Kasumi-1 (cell line): ENCODE data around the gene LGMN.
"Not testable (repeated sequence)": the region's sequence is repeated elsewhere in the genome, so short reads cannot be mapped to it uniquely, and the experiment has no call there.

ENCODE experiments used
- DNase-seq, 2 experiments: peaks; one replicate each; lab custom pipeline; 2025; lab: John Stamatoyannopoulos, UW

The LGMN gene

GRCh38 chr14:92694807-92695206 is 53.6 kb downstream of the LGMN start:
- no peak for DNase-seq

- no peak for DNase-seq
These were observed 54.2 kb downstream of the LGMN start for GRCh38 chr14:92693998-92694795.

DNA sequence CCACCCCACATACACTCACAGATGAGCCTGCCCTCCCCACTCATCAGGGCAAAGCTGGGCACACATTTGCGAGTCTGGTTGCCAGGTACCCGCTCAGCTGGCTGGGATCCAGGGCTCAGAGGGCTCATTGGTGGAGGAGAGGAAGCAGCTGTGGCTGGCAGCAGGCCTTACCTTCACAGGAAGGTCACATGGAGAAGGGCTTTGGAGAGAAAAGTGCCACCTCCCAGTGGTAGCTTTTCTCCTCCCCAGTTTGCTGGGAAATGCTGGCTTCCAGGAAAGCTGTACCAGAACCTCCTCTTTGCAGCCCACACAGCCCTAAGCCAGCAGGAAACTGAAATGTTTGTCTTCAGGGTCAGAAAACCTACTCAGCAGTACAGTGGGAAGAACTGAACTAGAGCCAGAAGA is 55.6 kb downstream of the LGMN start:
- DNase-seq: peak; percentile 62 to 70

DNA sequence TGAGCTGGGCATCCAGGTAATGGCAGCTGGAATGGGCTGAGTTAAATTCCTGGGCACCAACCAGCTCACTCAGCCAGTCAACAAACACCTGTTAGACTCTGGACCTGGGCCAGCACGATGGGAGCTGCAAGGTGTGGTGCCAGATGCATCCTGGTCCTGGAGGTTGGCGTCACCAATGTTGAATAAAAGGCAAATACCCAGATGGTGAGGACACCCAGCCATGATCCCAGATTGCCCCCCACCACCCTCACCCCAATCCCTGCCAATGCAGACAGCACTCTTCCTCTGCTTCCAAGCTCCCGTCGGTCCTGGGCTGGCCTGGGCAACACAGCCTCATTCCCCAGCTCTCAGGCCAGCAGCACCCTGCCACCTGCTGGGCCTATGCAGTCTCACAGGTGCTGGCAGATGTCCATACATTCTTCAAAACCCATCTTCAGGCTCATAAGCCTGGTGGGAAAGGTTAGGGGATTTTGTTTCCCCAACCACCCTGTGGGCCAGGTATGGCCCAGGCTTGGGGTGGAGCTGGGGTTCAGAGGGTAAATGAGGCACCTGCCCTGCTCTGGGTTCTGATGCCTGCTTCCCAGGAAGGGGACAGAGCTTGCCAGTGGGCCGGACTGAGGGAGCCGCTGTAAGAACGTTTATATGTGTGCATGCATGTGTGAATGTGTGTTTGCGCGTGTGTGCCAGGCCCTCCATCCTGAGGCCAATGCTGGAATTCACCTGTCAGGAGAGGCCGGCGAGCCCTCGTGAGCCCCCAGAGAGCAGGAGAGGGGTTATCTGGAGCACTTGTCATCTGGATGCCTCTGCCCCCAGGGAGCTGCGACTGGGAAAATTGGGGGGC is 58.0 kb downstream of the LGMN start:
- DNase-seq: peak; percentile 9 to 25

- DNase-seq: no peak
These were observed 59.7 kb downstream of the LGMN start for GRCh38 chr14:92688434-92689375.

DNA sequence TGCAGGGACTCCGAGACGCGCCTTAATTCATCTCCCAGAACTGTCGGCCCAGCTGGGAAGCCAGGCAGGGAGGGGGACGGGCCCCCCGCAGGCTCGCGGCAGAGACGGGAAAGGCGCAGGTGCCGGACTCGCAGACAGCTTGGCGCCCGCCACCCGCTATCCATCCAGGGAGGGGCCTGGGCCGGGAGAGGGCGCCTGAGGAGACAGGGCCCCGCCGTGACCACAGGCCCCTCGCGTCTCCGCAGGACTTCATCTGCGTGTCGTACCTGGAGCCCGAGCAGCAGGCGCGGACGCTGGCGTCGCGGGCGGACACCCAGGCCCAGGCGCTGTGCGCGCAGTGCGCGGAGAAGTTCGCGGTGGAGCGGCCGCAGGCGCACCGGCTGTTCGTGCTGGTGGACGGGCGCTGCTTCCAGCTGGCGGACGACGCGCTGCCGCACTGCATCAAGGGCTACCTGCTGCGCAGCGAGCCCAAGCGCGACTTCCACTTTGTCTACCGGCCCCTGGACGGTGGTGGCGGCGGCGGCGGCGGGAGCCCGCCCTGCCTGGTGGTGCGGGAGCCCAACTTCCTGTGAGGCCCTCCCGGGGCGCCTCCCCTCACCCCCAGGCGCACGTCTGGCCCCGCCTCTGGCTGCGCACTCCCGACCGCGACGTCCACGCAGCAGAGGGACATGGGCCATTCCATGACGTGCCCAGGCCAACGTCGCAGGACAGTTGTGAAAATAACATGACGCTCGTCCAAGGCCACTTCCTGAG is 60.6 kb downstream of the LGMN start:
- DNase-seq: no peak

DNA sequence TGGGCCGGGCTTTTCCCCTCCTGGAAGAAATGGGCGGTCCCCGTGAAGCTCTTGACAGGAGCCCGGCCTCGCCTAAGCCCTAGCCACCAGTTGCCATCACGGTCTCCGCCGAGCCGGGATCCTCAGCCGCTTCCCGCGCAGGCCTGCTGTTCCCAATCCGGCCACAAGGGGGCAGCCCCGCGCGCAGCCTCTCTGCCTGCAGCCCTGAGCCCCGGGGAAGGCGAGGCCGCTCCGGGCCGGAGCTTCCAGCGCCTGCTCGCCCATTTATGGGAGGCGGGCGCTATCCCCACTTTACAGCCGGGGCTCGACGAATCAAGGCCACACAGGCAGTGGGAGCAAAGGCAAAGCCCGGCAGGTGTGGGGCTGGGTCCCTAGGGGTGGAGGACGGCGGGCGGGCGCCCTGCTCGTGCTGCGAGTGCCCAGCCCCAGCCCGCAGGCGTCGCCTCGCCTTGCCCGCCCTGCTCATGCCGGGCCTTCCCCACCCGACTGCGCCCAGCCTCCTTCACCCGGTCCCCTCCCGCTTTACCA is 61.5 kb downstream of the LGMN start:
- DNase-seq: peak; percentile 53 to 59

DNA sequence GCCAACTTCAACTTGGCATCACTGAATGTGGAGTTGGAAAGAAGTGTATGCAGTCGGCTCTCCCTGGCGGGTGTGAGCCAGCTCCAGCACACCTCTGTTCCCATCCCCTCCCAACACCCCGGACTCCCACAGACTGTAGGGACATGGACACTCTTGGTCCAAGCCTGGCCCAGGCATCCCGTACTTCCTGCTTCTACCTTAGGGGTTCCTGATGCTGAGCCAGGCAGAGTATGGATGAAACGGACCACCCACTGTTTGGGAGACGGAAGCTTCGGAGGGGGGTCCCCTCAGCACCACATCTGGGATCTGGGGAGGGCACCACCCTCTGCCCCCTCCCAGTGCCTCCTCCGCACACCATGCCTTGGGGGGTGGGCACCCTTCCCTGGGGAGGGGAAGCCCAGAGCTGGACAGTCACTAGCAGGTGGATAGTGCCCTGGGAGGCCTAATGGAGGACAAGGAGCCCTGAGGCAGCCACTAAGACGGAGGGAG is 62.0 kb downstream of the LGMN start:
- no peak for DNase-seq

DNA sequence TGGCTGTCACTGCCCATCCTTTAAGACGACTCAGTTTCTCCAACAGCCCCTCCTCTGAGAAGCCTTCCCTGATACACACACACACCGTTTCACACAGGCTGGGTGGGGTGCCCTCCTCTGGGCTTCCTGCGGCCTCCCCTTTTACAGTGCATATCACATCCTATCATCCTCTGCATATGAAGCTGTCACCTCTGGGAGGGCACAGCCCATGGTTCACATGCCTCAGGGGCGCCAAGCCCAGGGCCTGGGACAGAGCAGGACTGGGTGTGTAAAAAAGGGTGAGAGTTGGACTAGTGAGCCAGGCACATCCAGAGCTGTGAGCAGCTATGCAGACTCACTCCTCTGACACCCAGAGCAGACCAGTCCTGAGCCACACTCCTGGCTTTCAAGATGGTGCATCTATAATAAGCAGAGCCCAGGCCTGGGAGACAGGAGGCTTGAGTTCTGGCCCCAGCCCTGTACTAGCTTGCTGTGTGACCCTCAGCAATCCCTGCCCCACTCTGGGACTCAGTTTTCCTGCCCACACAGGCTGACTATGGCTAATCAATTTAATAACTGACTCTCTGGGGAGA is 62.6 kb downstream of the LGMN start:
- DNase-seq: no peak

GRCh38 chr14:92684801-92685560 is 63.4 kb downstream of the LGMN start:
- no peak for DNase-seq

- DNase-seq: no peak
These were observed 65.4 kb downstream of the LGMN start for GRCh38 chr14:92683041-92683440.

DNA sequence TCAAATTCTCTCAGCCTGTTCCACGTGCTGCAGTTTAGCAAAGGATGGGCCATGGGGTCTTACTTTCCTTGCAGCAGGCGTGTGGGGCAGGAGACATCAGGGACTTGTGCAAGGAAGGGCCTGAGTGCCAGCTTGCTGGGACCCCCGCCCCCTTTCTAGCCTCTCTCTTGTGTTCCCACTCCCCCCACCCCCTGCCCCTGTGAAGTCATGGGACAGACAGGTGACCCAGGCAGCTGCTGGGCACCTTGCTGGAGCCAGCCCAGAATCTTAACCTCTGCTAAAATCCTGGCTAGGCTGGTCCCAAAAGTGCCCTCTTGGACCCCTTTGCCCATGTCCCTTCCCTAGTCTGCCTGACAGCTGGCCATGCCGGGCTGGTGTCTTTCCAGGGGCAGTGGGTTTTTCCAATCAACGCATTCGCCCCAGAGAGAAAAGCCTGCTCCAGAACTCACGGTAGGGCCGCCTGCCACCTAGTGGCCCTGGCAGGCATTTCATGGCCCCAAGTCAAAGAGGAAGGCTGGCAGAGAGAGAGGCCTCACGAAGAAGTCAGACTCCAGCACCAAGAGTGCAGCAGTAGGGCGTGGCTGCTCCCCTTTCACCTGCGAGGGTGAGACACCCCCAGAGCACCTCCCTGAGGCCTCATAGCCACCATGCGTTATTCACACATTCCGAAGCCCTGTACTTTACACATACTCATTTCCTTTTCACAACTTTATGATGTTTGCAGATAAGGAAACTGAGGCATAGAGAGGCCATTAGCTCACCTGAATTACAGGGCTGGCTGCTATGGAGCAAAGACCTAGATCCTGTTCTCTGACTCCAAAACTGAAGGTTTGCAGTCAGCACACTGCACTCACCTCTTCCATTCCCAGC is 67.4 kb downstream of the LGMN start:
- peak; percentile 74 to 77 for DNase-seq

DNA sequence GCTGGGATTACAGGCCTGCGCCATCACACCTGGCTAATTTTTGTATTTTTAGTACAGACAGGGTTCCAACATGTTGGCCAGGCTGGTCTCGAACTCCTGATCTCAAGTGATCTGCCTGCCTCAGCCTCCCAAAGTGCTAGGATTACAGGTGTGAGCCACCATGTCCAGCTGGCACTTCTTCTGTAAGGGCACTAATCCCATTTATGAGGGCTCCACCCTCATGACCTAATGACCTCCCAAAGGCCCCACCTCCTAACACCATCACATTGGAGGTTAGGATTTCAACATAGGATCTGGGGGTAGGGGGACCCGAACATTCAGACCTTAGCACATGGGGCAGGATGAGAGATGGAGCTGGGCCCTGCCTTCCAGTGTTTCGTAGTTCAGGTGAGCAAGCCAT is 68.1 kb downstream of the LGMN start:
- not testable (repeated sequence) for DNase-seq

GRCh38 chr14:92679246-92679645 is 69.2 kb downstream of the LGMN start:
- no peak for DNase-seq

DNA sequence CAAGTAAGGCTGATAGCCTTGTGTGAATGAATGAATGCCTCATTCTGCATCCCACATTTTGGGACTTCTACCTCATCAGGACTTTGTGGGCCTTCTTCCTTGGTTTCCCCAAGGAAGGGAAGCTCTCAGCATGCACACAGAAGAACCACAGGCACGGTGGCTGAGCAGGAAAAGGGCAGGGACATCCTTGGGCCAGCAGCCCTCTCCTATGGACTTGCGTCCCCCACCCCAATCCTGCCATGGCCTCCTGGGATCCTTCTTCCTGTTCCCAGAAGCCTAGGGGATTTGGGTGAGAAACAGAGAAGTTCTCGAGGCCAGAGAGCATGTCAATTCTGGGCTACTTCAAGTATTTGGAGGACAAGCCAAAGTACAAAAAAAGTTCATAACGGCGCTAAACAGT is 69.7 kb downstream of the LGMN start:
- DNase-seq: no peak

GRCh38 chr14:92677955-92678354 is 70.5 kb downstream of the LGMN start:
- no peak for DNase-seq

- peak; percentile 76 to 85 for DNase-seq
These were observed 71.2 kb downstream of the LGMN start for GRCh38 chr14:92677087-92677668.

- no peak for DNase-seq
These were observed 71.9 kb downstream of the LGMN start for GRCh38 chr14:92676403-92677086.
